Measurements from ENCODE around the gene TIGD1. TPM values are rescaled to one million over a fixed set of nuclear protein-coding genes. Genes with fewer than 3 reads are reported as not detected.

Gene TIGD1
- polyA plus RNA-seq, 1 of the 3 experiments (the other 2 are of a cell fraction): 4.6 TPM

GRCh38 chr2:232522623-232523401, 27.5 kb downstream of the TIGD1 start:
- Histone ChIP-seq H3K9me3 (no peaks in the 10 kb centered on the region), H2AFZ (ENCODE audit: low read depth) (no peak overlapping the region), H3K4me1 (ENCODE audit: control insufficient read depth in 1 of 2, insufficient read depth in 2 of 2, low read depth in 1 of 2, low read length in 1 of 2) (peaks cover 0 to 23% of the 10 kb centered on the region in 2 experiments; a peak in 1 of 4 replicates), H3K9ac (no peak overlapping the region), H3K4me2 (peak overlapping the region; percentile 65; the same call in 1 of the 2 replicates), H3F3A (replicated peaks; ENCODE audit: insufficient read depth) (no peaks in the 10 kb centered on the region), H3K79me2 (ENCODE audit: insufficient read depth) (no peaks in the 10 kb centered on the region), H3K27ac (ENCODE audit: low read depth in 2 of 2, low read length in 1 of 2) (no peak overlapping the region), H3K36me3 (replicated peaks in 1 of 2; ENCODE audit: control insufficient read depth in 1 of 2, insufficient read depth in 2 of 2, low read length in 1 of 2) (no peaks in the 10 kb centered on the region), H3K9me2 (no peaks in the 10 kb centered on the region), H4K20me1 (ENCODE audit: insufficient read depth) (no peaks in the 10 kb centered on the region), H3K27me3 (ENCODE audit: insufficient read depth) (peaks cover 29% of the 10 kb centered on the region), H3K4me3 (ENCODE audit: low read depth in 2 of 2, low read length in 1 of 2) (no peak overlapping the region; a peak in 1 of 4 replicates)
- ChIA-PET CTCF (interaction anchor here (0.6 to 9.7 kb wide), 52 partner anchors 10 to 920 kb away, joined by 3 to 196 read pairs (median 4); partner anchors contain the start of genes EIF4E2 and TIGD1), POLR2A (no interaction called here)
- no peak for TF ChIP-seq NRF1 (IDR thresholded peaks at IDR 0.05; ENCODE audit: low read depth, low read length)
- no peak for TF ChIP-seq TEAD4 (IDR thresholded peaks at IDR 0.05; ENCODE audit: borderline replicate concordance, insufficient read depth)
- TF ChIP-seq YY1 (IDR thresholded peaks at IDR 0.05; ENCODE audit: low read depth): no peak
- TF ChIP-seq MXI1 (IDR thresholded peaks at IDR 0.05; ENCODE audit: low read depth, low read length): no peak
- TF ChIP-seq RCOR1 (IDR thresholded peaks at IDR 0.05; ENCODE audit: low read length): no peak
- TF ChIP-seq ELF1 (IDR thresholded peaks at IDR 0.05): no peak
- no peak for TF ChIP-seq RXRA (IDR thresholded peaks at IDR 0.05; ENCODE audit: borderline replicate concordance, low read depth)
- TF ChIP-seq SIN3A (IDR thresholded peaks at IDR 0.05; ENCODE audit: borderline replicate concordance, low read depth, low read length): no peak
- no peak for TF ChIP-seq MEF2A (IDR thresholded peaks at IDR 0.05; ENCODE audit: borderline replicate concordance, low read depth)
- no peak for TF ChIP-seq POLR2AphosphoS5 (IDR thresholded peaks at IDR 0.05; ENCODE audit: low read depth, low read length)
- 33% methylated on average over 22 of the region's 46 CpGs for WGBS (ENCODE audit: low lambda C conversion rate)
- DNase-seq: no peak

GRCh38 chr2:232521959-232522622, 28.3 kb downstream of the TIGD1 start:
- no peaks in the 10 kb centered on the region for H3K9me3 ChIP-seq
- peaks cover 0 to 23% of the 10 kb centered on the region in 2 experiments; a peak in 1 of 4 replicates for H3K4me1 ChIP-seq (ENCODE audit: control insufficient read depth in 1 of 2, insufficient read depth in 2 of 2, low read depth in 1 of 2, low read length in 1 of 2)
- no peak overlapping the region for H3K9ac ChIP-seq
- no peaks in the 10 kb centered on the region for H3K79me2 ChIP-seq (ENCODE audit: insufficient read depth)
- peak overlapping the region; percentile 9 to 44; a peak in 2 of 4 replicates for H3K4me3 ChIP-seq (ENCODE audit: low read depth in 2 of 2, low read length in 1 of 2)
- no peak overlapping the region for H2AFZ ChIP-seq (ENCODE audit: low read depth)
- WGBS (ENCODE audit: low lambda C conversion rate): 0% methylated on average over 10 of the region's 66 CpGs
- peak overlapping the region; percentile 65; the same call in 1 of the 2 replicates for H3K4me2 ChIP-seq
- no peaks in the 10 kb centered on the region for H3K36me3 ChIP-seq (replicated peaks in 1 of 2; ENCODE audit: control insufficient read depth in 1 of 2, insufficient read depth in 2 of 2, low read length in 1 of 2)
- TF ChIP-seq RAD21 (IDR thresholded peaks at IDR 0.05; ENCODE audit: low read length): peak; percentile 78
- peak; percentile 64 for TF ChIP-seq SMC3 (IDR thresholded peaks at IDR 0.05; ENCODE audit: low read depth, low read length)
- peak; percentile 71 for TF ChIP-seq CTCF (IDR thresholded peaks at IDR 0.05)
- no peak for TF ChIP-seq TAF1 (IDR thresholded peaks at IDR 0.05; ENCODE audit: borderline replicate concordance, low read depth, low read length)
- H3K27ac ChIP-seq (ENCODE audit: low read depth in 2 of 2, low read length in 1 of 2): no peak overlapping the region
- H3K27me3 ChIP-seq (ENCODE audit: insufficient read depth): peaks cover 29% of the 10 kb centered on the region
- H3K9me2 ChIP-seq: no peaks in the 10 kb centered on the region
- DNase-seq: peak; percentile 96
- ChIA-PET CTCF (interaction anchor here (0.6 to 9.7 kb wide), 48 partner anchors 10 to 921 kb away, joined by 3 to 196 read pairs (median 4); partner anchors contain the start of genes CHRNG, EIF4E2 and TIGD1), POLR2A (no interaction called here)
- H3F3A ChIP-seq (replicated peaks; ENCODE audit: insufficient read depth): no peaks in the 10 kb centered on the region
- H4K20me1 ChIP-seq (ENCODE audit: insufficient read depth): no peaks in the 10 kb centered on the region
